ENCODE data around the gene CD3G.

DNA sequence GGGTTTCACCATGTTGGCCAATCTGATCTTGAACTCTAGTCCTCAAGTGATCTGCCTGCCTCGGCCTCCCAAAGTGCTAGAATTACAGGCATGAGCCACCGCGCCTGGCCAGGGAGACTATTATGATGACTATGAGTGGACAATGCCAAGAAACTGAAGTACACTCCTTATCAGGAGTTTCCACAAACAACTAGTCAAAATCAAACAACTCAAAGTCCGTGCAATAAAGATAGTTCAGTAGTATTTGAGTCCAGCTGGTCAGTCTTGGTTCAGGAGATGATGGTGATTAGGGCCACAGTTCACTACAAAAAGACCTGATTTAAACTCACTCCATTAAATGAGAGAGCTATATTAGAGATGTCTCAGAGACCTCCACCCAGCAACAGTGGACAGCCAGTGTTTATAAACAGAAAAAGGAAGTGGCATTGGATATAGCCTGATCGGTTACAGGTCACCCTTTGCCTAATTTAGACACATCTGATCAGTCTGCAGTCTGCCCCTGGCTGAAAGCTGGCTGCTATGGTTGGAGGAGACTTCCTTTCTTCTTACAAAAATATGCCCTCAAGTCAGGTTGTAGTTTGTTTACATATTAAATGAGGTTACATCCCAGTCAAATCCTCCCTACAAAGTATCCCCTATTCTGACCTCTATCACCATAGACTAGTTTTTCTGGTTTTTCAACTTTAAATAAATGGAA, 22.6 kb upstream of the CD3G start:
- TF ChIP-seq FOXP1 (CRISPR knock-in tag; IDR thresholded peaks at IDR 0.05): no peak
- no peak for TF ChIP-seq SIN3A (IDR thresholded peaks at IDR 0.05; ENCODE audit: borderline replicate concordance in 2 of 2, control insufficient read depth in 1 of 2, low read depth in 2 of 2, low read length in 2 of 2)
- TF ChIP-seq MAFF (IDR thresholded peaks at IDR 0.05; ENCODE audit: low read length): no peak
- no peak for TF ChIP-seq BACH1 (tag; IDR thresholded peaks at IDR 0.05)
- no peak for TF ChIP-seq ZNF76 (CRISPR knock-in tag; IDR thresholded peaks at IDR 0.05; ENCODE audit: borderline replicate concordance)
- no peak for TF ChIP-seq CTBP1 (IDR thresholded peaks at IDR 0.05; ENCODE audit: borderline replicate concordance)
- TF ChIP-seq SP1 (CRISPR knock-in tag; IDR thresholded peaks at IDR 0.05): no peak
- no peak for TF ChIP-seq ZC3H11A (IDR thresholded peaks at IDR 0.05; ENCODE audit: low read depth, low read length)
- TF ChIP-seq, protein P1, sequence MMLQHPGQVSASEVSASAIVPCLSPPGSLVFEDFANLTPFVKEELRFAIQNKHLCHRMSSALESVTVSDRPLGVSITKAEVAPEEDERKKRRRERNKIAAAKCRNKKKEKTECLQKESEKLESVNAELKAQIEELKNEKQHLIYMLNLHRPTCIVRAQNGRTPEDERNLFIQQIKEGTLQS (IDR thresholded peaks at IDR 0.05): no peak
- TF ChIP-seq, protein P1 (CRISPR knock-in tag; conservative IDR thresholded peaks at IDR 0.05): no peak
- no peak for TF ChIP-seq MAZ (CRISPR knock-in tag; conservative IDR thresholded peaks at IDR 0.05 in 1 of 2, IDR thresholded peaks at IDR 0.05 in 1 of 2)
- no peak for TF ChIP-seq ZNF212 (CRISPR knock-in tag; IDR thresholded peaks at IDR 0.05)
- no peak for TF ChIP-seq ZNF232 (CRISPR knock-in tag; IDR thresholded peaks at IDR 0.05)
- no peak for TF ChIP-seq ARNT (IDR thresholded peaks at IDR 0.05)
- no peak for TF ChIP-seq ZBTB7A (IDR thresholded peaks at IDR 0.05; ENCODE audit: borderline replicate concordance, control insufficient read depth, low read depth, low read length)
